Thoracic aorta (tissue), 2 donors: ENCODE results near the gene BICD1. TPM values are rescaled to one million over a fixed set of nuclear protein-coding genes. Genes with fewer than 3 reads are reported as not detected.

Experiments
- ATAC-seq: fragments of 150-250 bp; one replicate; pipeline ENCODE4 v1.8.0; 2017; ENCODE audit warnings: low read depth; ENCODE audit not compliant: insufficient number of reproducible peaks, low FRiP score
- DNase-seq: peaks from one replicate; pipeline ENCODE4 v3.0.0-alpha.2; 2020; ENCODE audit warnings: low spot score
- H3K27ac ChIP-seq, 2 donors: fragments of 200-600 bp; sonication (generic); 1 replicate in 1 of 2; 2 replicates in 1 of 2; pipeline ENCODE4 v1.5.1; 2016; ENCODE audit warnings: mild to moderate bottlenecking in 2 of 2, moderate library complexity in 2 of 2
- H3K27me3 ChIP-seq: fragments of 200-600 bp; sonication (generic); replicated peaks from 2 replicates; pipeline ENCODE4 v1.6.0; 2016; ENCODE audit warnings: mild to moderate bottlenecking; ENCODE audit not compliant: insufficient read depth
- H3K36me3 ChIP-seq: fragments of 200-600 bp; sonication (generic); one replicate; pipeline ENCODE4 v1.5.1; 2016
- H3K4me1 ChIP-seq, 2 donors: fragments of 200-600 bp; sonication (generic); 1 replicate in 1 of 2; 2 replicates in 1 of 2; pipeline versions ENCODE4 v1.5.1 to v1.6.0; 2016; ENCODE audit warnings: low read depth in 2 of 2, mild to moderate bottlenecking in 1 of 2; ENCODE audit not compliant: control insufficient read depth in 1 of 2
- H3K4me3 ChIP-seq: fragments of 200-600 bp; sonication (generic); 2 replicates; pipeline ENCODE4 v1.5.1; 2016; ENCODE audit warnings: mild to moderate bottlenecking
- H3K9me3 ChIP-seq: fragments of 200-600 bp; sonication (generic); 2 replicates; pipeline ENCODE4 v1.5.1; 2016
- CTCF ChIP-seq: fragments of 200-600 bp; sonication (generic); IDR thresholded peaks from one replicate; pipeline ENCODE4 v1.5.1; 2019; ENCODE audit warnings: antibody characterized with exemption
- total RNA-seq, 2 donors: library from RNA; depleted of rRNA; stranded (reverse); fragments of >200 nt; gene quantifications; one replicate each; pipeline versions ENCODE4 v1.1.0 to v1.2.3, GENCODE V29; 2016

Gene BICD1
- total RNA-seq, 2 donors from 2014 or later = 18.7 to 44.7 TPM

DNA sequence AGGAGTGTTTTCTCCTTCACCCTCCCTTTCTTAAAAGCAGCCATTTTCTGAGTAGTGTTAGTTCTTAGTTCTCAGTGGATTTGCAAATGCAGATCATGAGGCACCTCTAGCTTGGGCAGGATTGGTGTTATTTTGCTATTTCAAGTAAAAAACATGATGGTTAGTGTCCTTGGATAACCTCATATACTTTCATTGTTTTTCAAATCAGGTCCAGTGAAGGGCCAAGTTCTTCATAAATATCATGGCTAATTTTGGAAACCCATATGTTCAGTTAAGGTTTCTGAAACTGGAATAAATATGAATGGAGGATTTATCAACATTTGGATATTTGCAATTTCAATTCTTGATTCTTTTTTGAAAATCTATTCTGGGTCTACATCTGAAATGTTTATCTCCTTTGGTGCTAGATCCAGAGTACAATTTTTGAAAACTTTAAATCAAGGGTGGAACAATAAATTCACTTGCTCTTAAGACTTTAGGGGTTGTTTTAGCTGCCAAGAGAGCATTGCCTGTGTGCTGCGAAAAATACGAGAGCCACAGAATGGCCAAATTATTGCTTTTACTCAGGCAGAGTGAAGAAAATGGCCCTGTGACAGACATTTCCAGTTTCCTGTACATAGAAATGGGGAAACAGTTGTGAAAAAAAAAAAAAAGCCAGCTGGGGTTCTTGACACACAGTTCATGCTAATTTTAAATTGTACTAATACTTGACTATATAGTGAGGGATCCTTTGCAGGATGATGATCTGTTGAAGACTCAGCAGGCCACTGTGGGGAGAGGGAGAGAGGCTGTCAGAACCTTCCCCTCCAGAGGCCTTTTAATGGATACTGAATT lies 104.6 kb downstream of the BICD1 start:
- peaks cover 4 to 9% of the 10 kb centered on the region in 2 donors for H3K4me1 ChIP-seq
- H3K9me3 ChIP-seq = no peaks in the 10 kb centered on the region
- no peaks in the 10 kb centered on the region for H3K27me3 ChIP-seq
- no peak for ATAC-seq
- no peak overlapping the region for H3K4me3 ChIP-seq
- TF ChIP-seq CTCF = no peak
- no peaks in the 10 kb centered on the region for H3K36me3 ChIP-seq
- H3K27ac ChIP-seq = no peak overlapping the region
- DNase-seq = no peak

- Histone ChIP-seq H3K9me3 (no peaks in the 10 kb centered on the region), H3K27ac (no peak overlapping the region), H3K4me1 (peaks cover 4 to 9% of the 10 kb centered on the region in 2 donors), H3K36me3 (no peaks in the 10 kb centered on the region), H3K27me3 (no peaks in the 10 kb centered on the region), H3K4me3 (no peak overlapping the region)
- TF ChIP-seq CTCF = no peak
- no peak for DNase-seq
- ATAC-seq = no peak
These were observed 105.2 kb downstream of the BICD1 start for GRCh38 chr12:32211900-32212156.

- Histone ChIP-seq H3K36me3 (no peaks in the 10 kb centered on the region), H3K9me3 (no peaks in the 10 kb centered on the region), H3K4me3 (no peak overlapping the region), H3K27me3 (no peaks in the 10 kb centered on the region), H3K4me1 (peaks cover 4 to 9% of the 10 kb centered on the region in 2 donors), H3K27ac (no peak overlapping the region)
- DNase-seq (no peak), ATAC-seq (no peak)
- no peak for TF ChIP-seq CTCF
These were observed 108.1 kb downstream of the BICD1 start for GRCh38 chr12:32214723-32215122.

DNA sequence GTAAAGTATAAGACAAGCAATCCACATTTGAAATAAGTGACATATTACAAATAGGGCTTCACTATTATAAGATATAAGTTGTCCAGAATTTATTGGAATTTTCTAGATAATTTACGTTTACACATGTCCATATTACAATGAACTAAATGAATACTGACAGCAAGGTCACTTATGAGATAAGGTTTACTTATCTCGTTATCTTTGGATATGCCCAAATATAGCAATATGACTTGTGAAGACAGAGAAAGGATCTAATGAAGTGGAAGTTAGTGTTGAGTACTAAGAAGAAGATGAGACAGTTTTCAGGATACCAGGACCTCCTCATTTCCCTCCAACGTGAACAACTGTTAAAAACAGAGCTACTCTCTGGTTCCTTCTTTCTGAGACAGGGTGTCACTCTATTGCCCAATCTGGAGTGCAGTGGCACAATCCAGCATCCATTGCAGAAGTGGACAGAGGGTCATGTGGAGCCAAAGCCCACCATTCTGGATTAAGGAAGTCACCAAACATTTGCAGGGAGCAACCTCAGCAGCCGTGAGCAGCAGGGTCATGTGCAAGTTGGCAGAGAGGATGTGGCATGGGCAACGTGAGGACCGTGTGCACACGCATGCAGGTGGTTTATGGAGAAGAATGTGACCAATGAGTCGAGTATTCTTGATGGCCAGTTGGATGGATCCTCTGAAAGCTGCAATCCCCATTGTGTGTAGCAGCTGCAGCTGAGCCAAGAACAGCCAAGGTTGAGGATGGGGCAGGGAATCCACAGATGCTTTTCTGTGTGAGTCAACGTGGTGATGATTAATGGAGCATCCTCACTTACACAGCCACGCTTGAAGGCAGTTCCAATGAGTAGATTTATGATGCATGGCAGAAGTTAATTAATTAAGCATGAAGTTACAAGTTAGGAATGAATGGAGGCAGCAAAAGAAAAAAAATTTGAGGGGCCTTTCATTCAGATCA lies 111.0 kb downstream of the BICD1 start:
- no peaks in the 10 kb centered on the region for H3K27me3 ChIP-seq
- TF ChIP-seq CTCF = no peak
- ATAC-seq = no peak
- no peaks in the 10 kb centered on the region for H3K9me3 ChIP-seq
- H3K27ac ChIP-seq = no peak overlapping the region
- no peaks in the 10 kb centered on the region for H3K36me3 ChIP-seq
- H3K4me1 ChIP-seq = no peaks in the 10 kb centered on the region
- no peak overlapping the region for H3K4me3 ChIP-seq
- no peak for DNase-seq

DNA sequence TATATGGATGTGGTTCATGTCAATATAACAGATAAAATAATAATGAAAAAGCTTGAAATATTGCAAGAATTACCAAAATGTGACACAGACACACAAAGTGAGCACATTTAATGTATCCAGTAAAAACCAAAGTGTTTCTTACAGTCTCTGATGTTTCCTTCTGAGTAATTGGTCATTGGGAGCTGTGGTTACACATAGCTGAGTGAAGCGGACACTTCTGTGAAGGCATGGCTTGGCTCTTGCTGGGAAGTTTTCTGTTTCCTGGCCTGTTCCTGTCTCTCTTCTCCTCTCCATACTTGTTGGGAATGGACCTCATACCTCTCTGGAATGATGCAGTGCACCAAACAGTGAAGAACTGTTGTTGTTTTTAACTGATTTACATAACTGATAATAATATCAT lies 117.3 kb downstream of the BICD1 start:
- Histone ChIP-seq H3K4me3 (no peak overlapping the region), H3K9me3 (no peaks in the 10 kb centered on the region), H3K27ac (no peak overlapping the region), H3K27me3 (no peaks in the 10 kb centered on the region), H3K36me3 (no peaks in the 10 kb centered on the region), H3K4me1 (no peaks in the 10 kb centered on the region)
- TF ChIP-seq CTCF = no peak
- no peak for ATAC-seq
- DNase-seq = no peak
